ENCODE data around the gene CST8. TPM values are rescaled to one million over a fixed set of nuclear protein-coding genes. Genes with fewer than 3 reads are reported as not detected.
"Not testable (repeated sequence)": the region's sequence is repeated elsewhere in the genome, so short reads cannot be mapped to it uniquely, and the experiment has no call there.

CST8 gene, protein sequence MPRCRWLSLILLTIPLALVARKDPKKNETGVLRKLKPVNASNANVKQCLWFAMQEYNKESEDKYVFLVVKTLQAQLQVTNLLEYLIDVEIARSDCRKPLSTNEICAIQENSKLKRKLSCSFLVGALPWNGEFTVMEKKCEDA
- not detected in 2 replicates for total RNA-seq

- no peak for DNase-seq
Measured at GRCh38 chr20:23490817-23491216, at the start of gene CST8. TSS of gene CST8 (plus strand) at chr20:23491117. CDS start at chr20:23491668, 551 bp downstream.

DNA sequence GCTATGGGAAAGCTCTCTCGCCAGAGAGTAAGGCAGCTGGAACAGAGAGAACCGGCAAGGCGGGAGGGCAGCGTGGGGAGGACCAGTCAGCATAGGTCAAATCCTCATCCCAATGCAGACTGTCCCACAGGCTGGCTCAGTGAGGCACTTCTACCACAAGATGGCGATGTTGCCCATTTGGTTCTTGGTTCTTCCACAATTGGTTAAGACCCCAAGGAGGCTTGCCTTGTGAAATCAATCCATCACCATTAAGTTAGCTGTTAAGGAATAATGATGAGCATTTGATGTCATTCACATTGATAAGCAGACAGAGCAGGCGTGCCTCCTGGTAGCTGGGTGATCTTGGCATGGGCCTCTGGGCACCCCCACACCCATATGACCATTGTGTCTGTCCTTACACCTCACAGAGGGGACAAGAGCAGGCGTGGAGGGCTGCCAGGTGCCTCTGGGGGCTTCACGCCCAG, 49.0 kb upstream of the CST8 start:
- DNase-seq = peak; percentile 86

DNA sequence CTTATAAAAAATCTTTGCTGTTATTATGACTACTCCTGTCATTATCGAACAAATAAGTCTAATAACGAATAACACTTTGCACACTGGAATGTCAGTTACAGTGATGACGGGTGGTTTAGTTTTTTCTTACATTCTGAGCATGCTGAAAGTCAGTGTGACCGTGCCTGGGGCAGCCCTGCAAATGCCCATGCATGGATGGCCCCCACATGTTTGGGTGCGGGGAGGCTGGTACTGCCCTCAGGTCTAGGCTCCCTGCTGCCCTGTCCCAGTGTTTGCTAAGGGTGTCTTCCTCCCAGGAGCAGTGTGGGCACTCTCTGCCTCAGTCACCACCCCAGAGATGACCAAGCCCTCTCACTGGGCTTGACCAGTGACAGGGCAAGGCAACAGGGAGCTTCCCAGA, 48.5 kb upstream of the CST8 start:
- DNase-seq = no peak

- DNase-seq = no peak
Measured at GRCh38 chr20:23444859-23445258, 46.1 kb upstream of the CST8 start.

DNA sequence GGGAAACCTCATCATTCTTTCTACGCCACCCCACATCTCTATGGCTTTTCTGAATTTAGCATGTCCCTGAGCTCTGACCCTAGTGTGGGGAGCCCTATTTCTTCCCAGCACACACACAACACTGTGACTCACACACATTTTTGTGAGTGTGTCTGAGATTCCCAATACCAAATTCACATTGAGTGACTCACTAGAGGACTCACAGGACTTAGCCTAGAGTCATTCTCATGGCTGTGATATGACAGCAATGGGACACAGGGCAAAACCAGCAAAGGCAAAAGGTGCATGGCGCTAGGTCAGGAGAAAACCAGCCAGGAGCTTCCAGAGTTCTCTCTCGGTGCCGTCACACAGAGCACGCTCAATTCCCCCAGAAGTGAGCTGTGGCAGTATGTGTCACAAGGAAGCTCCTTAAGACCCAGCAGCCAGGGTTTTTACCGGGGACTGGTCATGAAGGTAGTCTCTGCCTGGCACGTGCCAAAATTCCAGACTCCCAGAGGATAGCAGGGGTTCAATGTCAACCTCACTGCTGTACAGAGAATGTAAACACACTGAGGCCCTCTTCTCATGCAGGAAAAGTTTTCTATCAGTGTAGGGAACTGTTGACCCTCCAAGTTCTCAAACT, 45.2 kb upstream of the CST8 start:
- no peak for DNase-seq

- DNase-seq = peak; percentile 82
Measured at GRCh38 chr20:23446505-23446904, 44.4 kb upstream of the CST8 start.

DNA sequence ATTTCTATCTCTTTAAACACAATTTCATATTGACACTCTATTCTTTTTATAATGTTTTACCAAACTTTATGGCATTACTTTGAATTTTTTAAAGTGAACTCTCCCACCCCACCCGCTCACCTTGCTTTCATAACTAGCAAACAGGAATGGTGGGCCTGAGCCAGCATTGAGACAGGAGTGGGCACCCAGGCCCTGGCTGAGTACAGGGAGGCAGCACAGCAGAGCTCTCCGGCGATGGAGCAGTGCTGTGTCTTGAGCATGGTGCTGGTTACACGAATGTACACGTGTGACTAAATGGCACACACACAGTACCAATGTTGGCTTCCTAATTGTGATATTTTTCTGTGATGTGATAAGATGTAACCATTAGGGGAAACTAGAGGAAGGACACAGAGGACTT, 42.8 kb upstream of the CST8 start:
- no peak for DNase-seq

- DNase-seq = no peak
Measured at GRCh38 chr20:23449421-23449820, 41.5 kb upstream of the CST8 start.

- no peak for DNase-seq
Measured at GRCh38 chr20:23450877-23451276, 40.0 kb upstream of the CST8 start.

GRCh38 chr20:23451956-23452487, 38.9 kb upstream of the CST8 start:
- DNase-seq = no peak

GRCh38 chr20:23452776-23453175, 38.1 kb upstream of the CST8 start, which contains the start of gene CST11:
TSS of gene CST11 (minus strand) at chr20:23452876. CDS start at chr20:23452811, 65 bp downstream.
- no peak for DNase-seq

- no peak for DNase-seq
Measured at GRCh38 chr20:23453549-23454543, 37.1 kb upstream of the CST8 start.

DNA sequence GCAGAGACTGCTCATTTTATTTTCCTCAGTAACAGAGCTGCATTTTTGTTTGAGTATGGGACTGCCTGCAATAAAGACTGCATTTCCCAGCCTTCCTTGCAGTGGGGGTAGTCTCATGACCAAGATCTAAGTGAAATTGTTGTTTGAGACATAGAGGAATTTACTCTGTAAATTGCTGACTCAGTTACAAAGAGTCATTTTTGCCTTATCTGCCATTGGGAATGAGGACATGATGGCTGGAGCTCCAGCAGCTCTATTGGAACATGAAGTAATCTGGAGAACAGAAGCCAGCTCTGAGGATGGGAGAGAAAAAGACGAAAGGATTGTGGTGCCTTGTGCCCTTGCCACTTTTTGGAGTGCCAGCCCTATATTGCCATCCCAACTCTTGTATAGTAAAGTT, 36.1 kb upstream of the CST8 start:
- DNase-seq = no peak

DNA sequence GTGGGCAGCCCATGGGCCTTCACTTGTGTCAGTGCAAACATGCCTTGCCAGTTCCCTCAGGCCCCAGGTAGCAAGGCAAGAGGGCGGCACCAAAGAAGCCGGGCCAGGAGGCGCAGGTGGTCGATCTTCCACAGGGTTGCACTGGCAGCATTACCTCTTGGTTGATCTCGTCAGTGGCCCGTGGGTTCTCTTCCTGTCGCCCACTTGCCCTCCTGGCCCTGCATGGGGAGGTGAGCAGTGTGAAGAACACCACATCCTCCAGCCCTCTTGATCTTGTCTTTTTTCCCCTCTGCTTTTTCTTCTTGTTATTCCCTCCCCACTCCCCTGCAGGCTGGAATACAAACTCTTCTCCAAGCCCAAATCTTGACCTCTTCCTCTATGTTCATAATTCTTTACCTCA, 35.3 kb upstream of the CST8 start:
- no peak for DNase-seq

GRCh38 chr20:23456409-23456808, 34.5 kb upstream of the CST8 start:
- no peak for DNase-seq

DNA sequence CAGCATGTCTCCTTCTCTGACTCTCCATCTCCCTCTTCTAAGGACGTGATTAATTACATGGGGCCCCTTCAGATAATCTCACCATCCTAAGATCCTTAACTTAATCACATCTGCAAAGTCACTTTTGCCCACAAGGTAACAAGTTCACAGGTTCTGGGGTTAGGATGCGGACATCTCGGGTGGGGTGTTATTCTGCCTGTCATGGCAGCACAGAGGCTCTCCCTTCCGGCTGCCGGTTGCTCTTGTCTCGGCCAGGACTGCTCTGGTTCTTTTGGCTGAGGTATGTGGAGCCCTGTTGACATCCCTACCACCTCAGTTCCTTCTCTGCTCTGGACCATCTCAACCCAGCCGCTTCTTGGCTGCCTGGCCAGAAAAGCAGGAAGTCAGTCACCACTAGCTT, 34.0 kb upstream of the CST8 start:
- no peak for DNase-seq

- DNase-seq = no peak
Measured at GRCh38 chr20:23459461-23460150, 31.3 kb upstream of the CST8 start.

DNA sequence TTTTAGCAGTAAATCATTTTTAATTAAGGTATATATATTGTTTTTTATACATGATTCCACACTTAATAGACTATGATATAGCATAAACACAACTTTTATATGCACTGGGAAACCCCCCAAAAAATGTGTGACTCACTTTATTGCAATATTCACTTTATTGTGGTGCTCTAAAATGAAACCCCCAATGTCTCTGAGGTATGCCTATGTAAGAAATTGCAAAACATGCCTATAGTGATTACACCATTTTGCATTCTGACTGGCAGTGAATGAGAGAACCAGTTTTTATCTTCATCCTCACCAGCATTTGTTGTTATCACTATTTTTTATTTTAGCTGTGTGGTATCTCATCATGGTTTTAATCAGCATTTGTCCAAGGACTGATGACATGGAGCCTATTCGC, 29.7 kb upstream of the CST8 start:
- no peak for DNase-seq

GRCh38 chr20:23466961-23467360, 24.0 kb upstream of the CST8 start:
- not testable (repeated sequence) for DNase-seq

DNA sequence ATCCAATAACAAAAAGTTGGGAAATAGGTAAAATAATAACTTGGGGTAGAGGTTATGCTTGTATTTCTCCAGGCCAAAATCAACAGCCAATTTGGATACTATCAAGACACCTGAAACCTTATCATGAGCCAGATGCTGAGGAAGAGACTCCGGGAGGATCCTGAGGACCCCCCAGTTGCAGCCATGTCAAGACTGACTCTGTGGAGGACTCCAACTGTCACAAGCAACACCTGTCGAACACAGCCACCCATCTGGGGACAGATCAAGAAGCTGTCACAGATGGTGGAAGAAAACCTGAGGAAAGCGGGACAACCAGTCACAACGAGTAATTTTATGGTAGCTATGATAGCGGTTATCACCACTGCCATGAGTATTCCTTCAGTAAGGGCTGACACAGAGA, 18.6 kb upstream of the CST8 start:
- not testable (repeated sequence) for DNase-seq

DNA sequence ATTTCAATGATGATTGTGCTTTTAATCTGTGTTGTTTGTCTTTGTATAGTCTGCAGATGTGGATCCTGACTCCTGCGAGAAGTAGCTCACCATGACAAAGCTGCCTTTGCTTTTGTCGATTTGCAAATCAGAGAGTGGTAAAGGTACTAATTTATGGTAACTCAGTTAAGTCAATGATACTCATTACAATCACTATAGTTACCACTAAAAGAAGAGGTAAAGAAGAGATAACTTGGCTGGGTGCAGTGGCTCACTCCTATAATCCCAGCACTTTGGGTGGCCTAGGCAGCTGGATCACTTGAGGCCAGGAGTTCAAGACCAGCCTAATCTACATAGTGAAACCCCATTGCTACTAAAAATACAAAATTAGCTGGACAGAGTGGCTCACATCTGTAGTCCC, 17.6 kb upstream of the CST8 start:
- not testable (repeated sequence) for DNase-seq

DNA sequence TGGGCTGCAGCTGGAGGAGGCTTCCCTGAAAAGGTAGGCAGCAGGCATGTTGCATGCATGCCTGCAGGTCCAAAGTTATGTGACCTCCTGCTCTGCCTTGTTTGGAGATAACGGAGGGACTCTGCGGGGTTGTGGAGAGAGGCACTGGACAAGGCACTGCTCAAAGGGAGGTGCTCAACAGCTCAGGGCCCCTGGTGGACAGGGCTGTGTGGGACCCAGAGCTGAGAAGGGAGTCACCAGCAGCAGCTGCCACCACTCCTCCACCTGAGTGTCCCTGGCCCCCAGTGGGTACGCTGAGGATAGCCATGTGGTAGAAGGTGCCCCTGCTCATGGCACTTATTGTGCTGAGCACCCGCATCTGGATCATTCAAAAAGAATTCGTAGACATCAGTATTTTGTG, 15.5 kb upstream of the CST8 start:
- DNase-seq = no peak

Data from dermis blood vessel endothelial cell (primary cell).